Measurements from ENCODE around the gene PRMT5.

GRCh38 chr14:22890416-22890815, 38.8 kb downstream of the PRMT5 start:
- no peak for TF ChIP-seq MYC (IDR thresholded peaks at IDR 0.05; ENCODE audit: low read depth, low read length)
- TF ChIP-seq CTCF (IDR thresholded peaks at IDR 0.05; ENCODE audit: extremely low read depth in 1 of 2, insufficient read depth in 1 of 2, low read depth in 1 of 2, low read length in 2 of 2), result no peak
- no peak for TF ChIP-seq MAX (IDR thresholded peaks at IDR 0.05; ENCODE audit: insufficient read depth, insufficient read length)
- TF ChIP-seq EZH2 (IDR thresholded peaks at IDR 0.05; ENCODE audit: borderline replicate concordance, low read depth, low read length, severe bottlenecking), result no peak

Measured in endothelial cell of umbilical vein (primary cell).